HG02571 (cell line): Measurements from ENCODE around the gene PPM1E.
"Not testable (repeated sequence)": the region's sequence is repeated elsewhere in the genome, so short reads cannot be mapped to it uniquely, and the experiment has no call there.

Source experiments
- ATAC-seq: cut with Tn5 transposase; IDR thresholded peaks from one replicate; pipeline ENCODE4 v1.9.1; 2021; ENCODE audit warnings: mild to moderate bottlenecking, moderate library complexity; ENCODE audit not compliant: unreplicated experiment

PPM1E gene

GRCh38 chr17:58944166-58944565, 188.5 kb downstream of the PPM1E start:
- no peak for ATAC-seq

- no peak for ATAC-seq
Observed at GRCh38 chr17:58947411-58947810, 191.8 kb downstream of the PPM1E start.

DNA sequence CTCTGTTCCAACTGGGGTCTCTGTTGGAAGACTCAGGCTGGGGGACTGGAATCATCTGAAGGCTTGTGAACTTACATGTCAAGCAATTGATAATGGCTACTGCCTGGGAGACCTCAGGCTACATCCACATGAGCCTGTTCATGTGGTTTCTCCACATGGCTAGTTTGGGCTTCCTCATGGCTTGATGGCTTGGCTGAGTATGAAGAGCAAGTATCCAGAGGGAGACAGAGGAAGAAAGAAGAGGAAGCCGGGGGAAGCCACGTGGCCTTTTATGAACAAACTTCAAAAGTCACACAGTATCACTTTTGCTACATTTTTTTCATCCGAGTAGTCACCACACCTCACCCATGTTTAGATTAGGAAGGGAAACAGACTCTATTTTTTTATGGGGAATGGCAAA, 192.2 kb downstream of the PPM1E start:
- no peak for ATAC-seq

GRCh38 chr17:58954358-58954757, 198.7 kb downstream of the PPM1E start:
- ATAC-seq: not testable (repeated sequence)

DNA sequence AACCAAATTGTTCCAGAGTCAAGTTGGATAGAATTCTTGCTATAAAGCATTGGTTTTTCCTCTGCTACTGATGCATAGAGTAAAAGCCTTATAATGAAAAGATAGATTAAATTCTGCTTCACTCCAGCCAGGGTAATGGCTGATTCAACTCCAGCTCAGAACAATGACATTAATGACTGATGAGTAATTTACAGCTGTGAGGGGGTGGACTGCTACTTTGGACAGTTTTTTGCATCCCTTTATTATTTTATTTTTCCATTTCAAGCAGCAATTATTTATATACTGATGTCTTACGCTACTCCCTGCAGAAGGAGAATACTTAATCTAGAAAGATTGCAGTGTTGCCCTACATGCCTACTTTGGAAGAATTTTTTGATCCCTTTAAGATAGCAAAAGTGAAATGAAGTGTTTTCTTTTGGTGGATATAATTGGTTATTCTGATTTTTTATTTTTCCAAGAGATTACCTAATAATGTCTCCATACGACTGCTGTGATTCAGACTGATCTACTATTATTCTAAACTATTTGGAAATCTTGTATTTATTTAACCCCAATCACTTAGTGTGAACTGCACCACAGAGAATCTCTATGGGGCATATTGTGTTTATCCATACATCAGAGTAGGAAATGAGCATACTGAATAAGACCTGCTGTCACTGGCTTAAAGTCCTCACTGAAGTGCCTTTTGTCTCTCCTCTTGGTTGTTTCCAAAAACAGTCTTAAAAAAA, 201.5 kb downstream of the PPM1E start:
- ATAC-seq: no peak

- not testable (repeated sequence) for ATAC-seq
Observed at GRCh38 chr17:58957725-58958073, 202.0 kb downstream of the PPM1E start.

DNA sequence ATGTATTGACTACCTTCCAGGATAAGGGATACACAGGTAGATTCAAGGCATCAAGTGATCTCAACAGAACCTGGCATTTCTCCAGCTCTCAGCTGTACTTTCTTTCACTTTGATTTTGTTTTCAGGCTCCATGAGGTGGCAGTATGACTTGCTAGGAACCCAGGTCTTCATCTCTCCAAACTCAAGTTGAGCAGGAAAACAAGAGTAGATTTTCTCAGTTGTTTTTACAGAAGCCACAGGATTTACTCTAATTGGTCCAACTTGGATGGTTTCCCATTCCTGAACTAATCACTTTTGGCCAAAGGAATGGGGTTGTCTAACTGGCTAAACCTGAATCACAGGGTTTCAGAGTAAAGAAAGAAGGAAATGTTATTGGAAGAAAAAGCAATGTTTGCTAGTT, 204.4 kb downstream of the PPM1E start:
- no peak for ATAC-seq

DNA sequence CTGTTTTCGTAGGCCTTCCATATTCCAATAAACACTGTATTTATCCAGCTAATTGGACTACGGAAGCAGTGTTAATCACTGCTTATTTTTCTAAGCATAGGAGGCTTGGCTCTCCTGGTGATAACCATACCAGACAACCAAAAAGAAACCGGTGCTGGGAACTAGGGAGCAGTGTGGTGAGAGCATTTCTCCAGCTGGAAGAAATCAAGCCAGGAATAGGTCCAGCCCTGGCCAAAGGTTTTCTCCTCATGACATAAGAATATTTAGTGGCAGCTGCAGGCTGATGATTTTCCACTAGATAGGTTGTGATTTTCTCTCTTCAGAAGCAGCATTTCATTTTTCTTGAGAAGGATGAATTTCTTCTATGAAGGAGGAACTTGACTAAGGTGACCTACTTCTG, 209.6 kb downstream of the PPM1E start:
- no peak for ATAC-seq

DNA sequence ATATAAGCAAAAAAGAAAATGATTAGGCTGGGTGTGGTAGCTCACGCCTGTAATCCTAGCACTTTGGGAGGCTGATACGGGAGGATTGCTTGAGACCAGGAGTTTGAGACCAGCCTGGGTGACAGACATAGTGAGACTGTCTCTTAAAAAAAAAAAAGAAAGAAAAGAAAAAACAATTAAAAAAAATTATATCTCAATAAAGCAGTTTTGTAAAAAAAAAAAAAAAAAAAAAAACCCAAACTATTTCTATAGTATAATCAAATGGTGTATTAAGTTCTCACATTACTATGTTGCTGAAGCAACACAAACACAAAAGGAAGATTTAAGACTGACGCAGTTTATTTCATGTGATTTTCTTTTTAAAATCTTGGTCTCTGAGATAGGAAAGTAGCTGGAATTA, 210.6 kb downstream of the PPM1E start:
- no peak for ATAC-seq

GRCh38 chr17:58968426-58969061, 212.9 kb downstream of the PPM1E start:
- ATAC-seq: no peak

GRCh38 chr17:58969156-58969555, 213.5 kb downstream of the PPM1E start:
- ATAC-seq: no peak

- ATAC-seq: no peak
Observed at GRCh38 chr17:58969612-58970011, 214.0 kb downstream of the PPM1E start.

- ATAC-seq: no peak
Observed at GRCh38 chr17:58970609-58971450, 215.2 kb downstream of the PPM1E start.

DNA sequence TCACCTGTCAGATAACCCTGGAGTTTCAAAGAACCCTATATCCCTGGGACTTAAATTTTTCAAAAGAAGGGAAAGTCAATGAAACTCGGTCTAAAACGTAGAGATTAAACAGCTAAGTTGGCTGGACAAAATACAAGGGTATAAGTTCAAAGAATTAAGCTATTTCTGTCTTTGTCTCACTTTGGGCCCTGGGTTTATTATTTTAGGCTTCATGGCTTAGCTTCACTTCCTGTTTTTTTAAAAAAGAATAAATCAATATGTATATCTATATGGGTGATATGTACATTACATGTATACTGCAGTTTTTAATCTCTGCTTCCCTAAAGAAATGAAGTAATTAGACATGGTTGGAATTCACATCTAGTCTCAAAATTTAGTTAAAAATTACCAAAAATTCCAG, 218.7 kb downstream of the PPM1E start:
- ATAC-seq: no peak

DNA sequence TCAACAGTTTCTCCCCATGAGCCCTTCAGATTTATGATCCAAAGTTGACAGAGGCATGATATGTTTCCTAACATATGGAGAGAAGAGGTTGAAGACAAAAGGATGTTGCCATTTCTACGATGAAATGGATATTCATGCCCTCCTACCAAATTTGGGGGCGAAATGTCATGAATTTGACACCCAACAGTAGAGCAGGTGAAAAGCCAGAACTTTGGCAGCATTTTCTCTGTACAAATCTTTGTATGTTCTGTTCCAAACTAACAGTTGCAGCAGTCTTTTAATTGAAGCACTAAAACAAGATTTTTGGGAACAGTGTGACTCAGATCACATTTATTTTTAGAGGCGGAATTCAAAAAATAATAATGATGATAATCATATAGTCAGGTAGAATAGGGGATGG, 220.9 kb downstream of the PPM1E start:
- no peak for ATAC-seq

DNA sequence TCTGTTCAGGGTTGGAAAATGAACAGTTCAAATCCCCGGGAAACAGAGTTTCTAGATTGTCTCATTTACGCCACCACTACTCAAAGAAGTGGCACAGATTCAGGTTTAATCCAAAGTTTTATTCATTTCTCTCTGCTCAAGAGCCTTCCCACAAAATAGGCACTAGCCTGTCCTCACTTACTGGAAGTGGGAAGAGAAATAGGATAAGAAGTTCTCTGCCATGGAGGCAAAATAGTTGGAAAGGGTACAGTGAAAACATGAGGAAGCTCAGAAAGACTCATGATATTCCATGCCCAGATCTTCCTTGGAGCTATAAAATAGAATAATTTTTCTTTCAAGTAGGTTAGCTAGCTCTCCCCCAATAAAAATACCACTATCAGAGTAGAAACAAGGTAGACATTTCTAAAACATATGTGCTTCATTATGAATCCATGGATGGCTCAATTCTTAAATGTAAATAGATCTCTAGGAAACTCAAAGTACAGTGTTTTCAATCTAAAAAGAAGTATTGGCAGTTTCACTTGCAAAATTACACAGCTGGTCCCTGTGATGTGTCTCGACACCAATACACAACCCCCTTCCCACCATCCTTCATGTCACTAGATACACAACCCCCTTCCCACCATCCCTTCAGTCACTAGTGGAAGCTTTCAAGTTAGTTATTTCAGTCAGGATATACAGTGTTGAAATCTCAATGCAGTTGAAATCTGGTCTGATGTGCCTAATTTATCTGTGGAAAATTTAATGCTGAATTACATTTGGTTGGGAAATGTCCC, 225.2 kb downstream of the PPM1E start:
- ATAC-seq: no peak

DNA sequence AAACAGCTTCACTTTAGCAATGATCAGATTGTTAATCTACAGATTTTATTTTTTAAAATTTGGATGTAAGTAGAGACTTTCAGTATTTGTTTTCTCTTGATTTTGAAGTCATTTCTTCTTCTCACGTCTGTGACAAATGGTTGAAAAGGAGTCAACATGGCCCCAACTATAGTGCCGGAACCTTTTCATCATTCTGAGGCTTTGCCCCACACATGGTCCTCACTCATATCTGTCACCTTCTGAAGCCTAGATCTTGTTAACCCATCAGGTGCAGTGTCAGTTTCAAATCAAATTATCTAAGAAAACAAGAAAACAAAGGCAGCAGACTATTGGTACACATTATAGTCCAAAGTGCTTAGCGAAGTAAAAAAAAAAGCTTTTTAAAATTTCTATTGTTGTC, 227.0 kb downstream of the PPM1E start:
- ATAC-seq: no peak

DNA sequence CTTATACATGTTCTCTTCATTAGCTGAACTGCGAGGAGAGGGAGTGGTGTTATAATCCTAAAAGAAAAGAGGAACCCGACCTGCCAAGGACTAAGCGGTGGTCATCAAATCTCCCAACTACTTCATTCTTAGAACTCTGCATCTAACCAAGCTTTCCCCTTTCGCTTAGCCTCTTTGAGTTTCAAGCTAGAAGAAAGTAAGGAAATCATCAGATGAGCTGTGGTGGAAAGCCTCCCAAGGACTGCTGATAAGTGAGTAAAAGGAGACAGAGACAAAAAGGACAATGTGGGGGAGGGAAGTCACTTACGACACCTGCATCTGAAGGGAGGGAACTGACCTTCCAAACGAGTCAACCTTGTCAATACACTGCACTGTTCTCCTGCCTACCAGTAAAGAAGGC, 229.7 kb downstream of the PPM1E start:
- no peak for ATAC-seq

DNA sequence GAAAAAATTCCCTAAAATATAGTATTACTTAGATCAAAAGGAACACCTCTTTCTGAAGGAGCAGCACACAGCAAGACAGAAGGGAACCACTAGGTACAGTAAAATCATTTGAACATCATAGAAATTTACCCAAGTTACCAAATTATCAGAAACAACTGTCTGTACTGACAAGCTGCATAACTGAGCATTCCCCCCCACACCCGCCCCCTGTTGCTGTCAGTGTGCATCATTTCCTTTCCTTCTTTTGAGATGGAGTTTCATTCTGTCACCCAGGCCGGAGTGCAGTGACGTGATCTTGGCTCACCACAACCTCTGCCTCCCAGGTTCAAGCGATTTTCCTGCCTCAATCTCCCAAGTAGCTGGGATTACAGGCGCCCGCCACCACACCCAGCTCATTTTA, 230.3 kb downstream of the PPM1E start:
- ATAC-seq: no peak

DNA sequence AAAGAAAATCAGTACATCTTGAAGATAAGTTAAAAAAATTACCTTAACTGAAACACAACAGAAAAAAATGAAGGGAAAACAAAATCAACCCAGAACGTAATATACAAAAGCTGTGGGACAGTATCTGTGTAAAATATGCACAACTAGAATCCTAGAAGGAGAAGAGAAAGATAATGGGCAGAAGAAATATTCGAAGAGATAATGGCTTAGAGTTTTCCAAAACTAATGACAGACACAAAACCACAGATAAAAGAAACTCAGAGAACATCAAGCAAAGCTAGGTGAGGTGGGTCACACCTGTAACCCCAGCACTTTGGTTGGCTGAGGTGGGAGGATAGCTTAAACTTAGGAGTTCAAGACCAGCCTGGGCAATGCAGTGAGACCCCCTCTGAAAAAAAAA, 234.0 kb downstream of the PPM1E start:
- no peak for ATAC-seq

DNA sequence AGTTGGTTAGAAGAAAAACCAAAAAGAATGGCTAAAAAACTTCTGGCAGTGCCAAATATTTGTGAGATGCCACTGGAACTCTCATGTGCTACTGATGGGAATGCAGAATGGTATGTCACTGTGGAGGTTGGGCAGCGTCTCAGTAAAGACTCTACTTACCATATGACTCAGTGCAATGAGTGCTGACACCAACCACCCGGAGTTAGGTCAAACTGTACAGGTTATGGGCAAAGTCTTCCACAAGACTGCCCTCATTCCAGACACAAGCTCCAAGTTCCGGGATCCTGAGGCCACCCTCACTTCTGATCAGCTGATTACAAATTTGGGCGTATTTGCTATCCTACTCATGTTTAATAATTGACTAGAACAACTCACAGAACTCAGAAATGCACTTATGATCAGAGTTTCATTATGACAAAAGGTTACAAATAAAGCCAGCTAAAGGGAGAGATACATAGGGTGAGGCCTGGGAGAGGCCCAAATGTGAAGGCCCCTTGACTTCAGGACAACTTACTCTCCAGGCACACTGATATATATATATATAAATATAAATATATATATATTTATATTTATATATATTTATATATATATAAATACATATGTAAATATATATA, 236.2 kb downstream of the PPM1E start:
- no peak for ATAC-seq
